Left colon (tissue), 2 donors: ENCODE results near the gene PJVK. TPM values are rescaled to one million over a fixed set of nuclear protein-coding genes. Genes with fewer than 3 reads are reported as not detected.
"Not testable (repeated sequence)": the region's sequence is repeated elsewhere in the genome, so short reads cannot be mapped to it uniquely, and the experiment has no call there.

ENCODE experiments used
- ATAC-seq: fragments of 200-7000 bp; cut with Tn5 transposase; one replicate; pipeline ENCODE4 v1.9.1; 2020; ENCODE audit warnings: mild to moderate bottlenecking, moderate library complexity
- DNase-seq, 2 donors: peaks; one replicate each; pipeline ENCODE4 v3.0.0-alpha.2; 2020
- intact Hi-C, 2 donors: fragments of 100-400 bp; cut with DNase I in 1 of 2; cut with micrococcal nuclease in 1 of 2; formaldehyde crosslinking; loops; one replicate each; pipeline versions ENCODE4 v1.11.2 to v1.14.0; 2022; cut with DNase I, micrococcal nuclease
- total RNA-seq, 2 donors: library from RNA; stranded (reverse); fragmentation: NEBNext Ultra II Directional; extraction: Animal tissue kit (Norgen Biotek cat#: 25700); gene quantifications; one replicate each; pipeline ENCODE4 v1.2.1, GENCODE V29; 2021
- donor health status: DM: no; HTN: no; CAD: no.
- donor health status: DM: yes; HTN: yes; CAD: no.

PJVK gene
- total RNA-seq, 2 donors from 2014 or later: 1.1 TPM

DNA sequence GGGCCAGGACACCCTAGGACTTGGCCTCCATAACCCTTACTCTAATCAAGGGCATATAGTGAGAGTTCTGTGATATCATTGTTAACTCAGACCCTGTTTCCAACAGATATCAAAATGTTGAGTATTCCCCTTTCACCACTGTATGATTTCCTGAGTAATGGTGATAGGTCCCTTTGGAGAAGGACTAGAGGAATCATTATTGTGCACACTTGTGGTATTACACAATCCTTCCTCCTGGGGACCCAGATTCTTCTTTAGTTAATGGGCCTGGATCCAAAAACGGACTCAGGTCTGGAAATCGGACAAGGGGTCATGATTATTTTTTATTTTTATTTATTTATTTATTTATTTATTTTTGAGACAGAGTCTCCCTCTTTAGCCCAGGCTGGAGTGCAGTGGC, 23.7 kb upstream of the PJVK start:
- DNase-seq (no peak), ATAC-seq (no peak)
- intact Hi-C loops: no loop called here

DNA sequence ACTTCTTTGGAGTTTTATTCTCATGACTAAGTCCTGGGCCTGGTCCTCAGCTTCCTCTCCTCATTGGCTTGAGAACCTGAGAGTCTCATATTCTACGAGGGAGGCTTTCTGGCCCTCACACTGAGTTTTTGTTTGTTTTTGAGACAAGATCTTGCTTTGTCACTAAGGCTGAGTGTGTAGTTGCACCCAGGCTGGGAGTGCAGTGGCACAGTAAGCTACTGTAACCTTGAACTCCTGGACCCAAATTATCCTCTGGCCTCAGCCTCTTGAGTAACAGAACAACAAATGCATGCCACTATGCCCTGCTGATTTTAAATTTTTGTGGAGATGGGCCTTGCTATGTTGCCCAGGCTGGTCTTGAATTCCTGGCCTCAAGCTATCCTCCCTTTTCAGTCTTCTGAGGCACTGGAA, 22.8 kb upstream of the PJVK start:
- ATAC-seq: no peak
- no peak for DNase-seq
- intact Hi-C loops: no loop called here

DNA sequence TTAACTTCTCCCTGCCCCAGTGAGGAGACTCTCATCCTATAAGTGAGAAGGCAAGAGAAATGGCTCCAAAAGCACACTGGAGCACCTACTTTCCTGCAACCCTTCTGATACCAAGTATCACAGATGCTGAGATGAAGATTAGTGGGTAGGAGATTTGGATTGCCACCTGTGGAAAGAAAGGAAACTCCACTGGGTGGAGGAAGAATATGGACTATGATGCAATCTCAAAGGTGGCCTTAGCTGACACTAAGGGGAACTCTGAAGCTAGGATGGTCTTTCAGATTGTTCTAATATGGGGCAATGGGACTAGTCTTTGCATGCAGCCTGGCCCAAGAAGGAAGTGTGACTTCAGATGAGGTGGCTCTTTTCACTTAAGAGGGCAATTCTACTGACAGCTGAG, 21.8 kb upstream of the PJVK start:
- DNase-seq: no peak
- intact Hi-C loops: no loop called here
- ATAC-seq: no peak

DNA sequence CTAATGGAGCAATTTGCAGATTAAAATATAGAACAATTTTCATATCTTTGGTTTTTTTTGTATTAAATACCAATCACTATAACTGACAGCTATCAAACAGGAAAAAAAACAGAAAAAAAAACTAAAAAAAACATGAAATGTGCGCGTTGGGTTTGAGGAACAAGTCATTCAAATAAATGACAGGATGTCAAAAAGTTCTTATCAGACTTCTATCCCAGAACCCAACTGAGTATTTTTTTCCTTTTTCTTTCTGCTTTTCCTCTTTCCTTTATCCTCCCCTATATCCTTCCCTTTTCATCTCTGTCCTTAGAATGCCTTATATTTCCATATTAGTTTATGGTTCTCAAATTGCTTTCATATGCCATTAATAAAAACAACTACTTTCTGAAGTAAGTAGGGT, 14.5 kb upstream of the PJVK start:
- ATAC-seq (no peak), DNase-seq (no peak)
- intact Hi-C loops: no loop called here

DNA sequence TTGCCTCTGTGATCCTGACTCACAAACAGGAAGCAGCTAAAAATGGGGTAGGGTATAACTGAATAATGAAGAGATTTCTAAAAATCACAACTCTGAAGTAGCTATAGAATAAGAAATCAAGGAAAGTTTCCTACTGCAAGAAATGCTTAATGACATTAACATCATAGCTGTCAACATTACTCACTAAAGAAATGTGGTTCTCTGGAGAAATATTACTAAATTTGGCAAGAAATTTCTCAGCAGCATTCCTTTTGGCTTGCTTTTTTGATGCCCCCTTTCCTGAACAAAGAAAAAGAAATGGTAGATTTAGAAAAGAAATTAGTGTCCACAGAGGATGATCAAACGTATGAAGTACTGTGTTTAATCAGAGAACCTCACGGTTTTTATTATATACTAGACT, 9.8 kb upstream of the PJVK start:
- intact Hi-C loops: no loop called here
- ATAC-seq: no peak
- no peak for DNase-seq

DNA sequence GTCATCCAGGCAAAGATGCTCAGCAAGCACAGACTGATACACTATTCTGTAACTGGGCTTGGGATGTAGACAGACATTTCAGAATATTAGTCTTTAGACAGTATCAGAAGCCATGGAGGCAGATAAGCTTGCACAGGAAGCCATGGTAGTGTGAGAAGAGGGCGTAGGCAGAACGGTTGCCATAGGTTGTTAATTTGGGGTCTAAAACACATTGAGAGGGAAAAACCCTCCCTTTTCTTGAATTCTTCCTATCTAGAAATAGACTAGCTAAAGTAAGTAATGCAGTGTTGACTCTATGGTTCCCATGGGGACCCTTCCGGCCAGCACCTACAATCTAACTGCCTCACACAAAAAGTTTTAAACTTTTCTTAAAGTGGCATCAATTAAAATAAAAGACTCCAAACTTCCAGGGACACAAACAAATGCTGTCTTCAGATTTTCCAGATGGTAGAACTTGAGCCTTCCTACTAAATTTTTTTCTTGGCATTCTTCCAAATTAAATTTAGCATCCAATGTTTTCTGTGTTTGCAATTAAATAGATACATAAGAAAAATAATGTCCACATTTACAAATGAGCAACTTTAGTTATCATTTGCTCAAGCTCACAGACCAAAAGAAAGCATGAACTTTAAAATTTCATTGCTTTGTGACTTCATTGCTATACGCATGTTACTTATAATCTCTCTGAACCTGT, 2.1 kb upstream of the PJVK start:
- intact Hi-C loops: no loop called here
- DNase-seq: no peak
- no peak for ATAC-seq

DNA sequence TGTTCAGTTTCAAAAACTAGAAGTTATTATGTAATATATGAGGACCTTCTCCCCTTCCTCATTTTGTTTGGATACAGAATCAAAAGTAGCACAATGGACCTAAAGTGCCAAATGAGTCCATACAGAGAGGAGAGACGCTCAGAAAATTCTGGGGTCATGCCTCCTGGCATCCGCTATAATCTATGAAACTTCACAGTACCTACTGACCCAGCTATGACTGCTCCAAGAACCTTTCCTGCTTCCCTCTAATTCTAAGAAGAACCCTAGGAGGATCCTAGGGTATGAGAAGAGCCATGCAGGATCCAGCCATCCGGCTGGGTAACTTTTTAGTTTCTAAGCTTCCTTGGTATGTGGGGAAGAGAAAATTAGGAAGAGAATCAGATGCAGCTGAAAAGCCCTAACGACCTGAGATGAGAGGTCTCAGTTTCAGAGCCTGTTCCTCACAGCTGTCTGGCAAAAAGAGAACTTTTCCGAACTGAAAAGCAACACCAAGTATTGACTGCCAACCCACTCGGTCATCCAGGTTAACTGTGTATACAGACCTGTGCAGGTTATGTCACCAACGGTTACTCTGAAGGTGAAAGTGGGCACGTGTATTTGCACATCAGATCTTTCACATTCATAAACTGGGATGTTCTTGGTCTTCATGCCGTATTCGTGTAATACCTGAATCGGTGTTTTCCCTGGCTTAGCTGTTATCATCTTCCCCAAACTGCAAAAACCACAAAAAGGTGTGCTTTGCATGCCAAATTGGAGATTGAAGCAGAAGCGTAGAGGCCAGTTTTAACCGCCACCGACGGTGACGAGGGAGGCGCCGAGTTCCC, 1.3 kb upstream of the PJVK start:
- intact Hi-C loops: no loop called here
- DNase-seq (peak in 1 of 2 donors; percentile 16), ATAC-seq (peak; percentile 9)

GRCh38 chr2:178450524-178450773, 729 bp upstream of the PJVK start:
- DNase-seq: peak in 1 of 2 donors; percentile 86
- no peak for ATAC-seq
- intact Hi-C loops: no loop called here

- ATAC-seq (no peak), DNase-seq (no peak)
- intact Hi-C loops: no loop called here
These were observed 1.2 kb downstream of the PJVK start for GRCh38 chr2:178452334-178452733.

DNA sequence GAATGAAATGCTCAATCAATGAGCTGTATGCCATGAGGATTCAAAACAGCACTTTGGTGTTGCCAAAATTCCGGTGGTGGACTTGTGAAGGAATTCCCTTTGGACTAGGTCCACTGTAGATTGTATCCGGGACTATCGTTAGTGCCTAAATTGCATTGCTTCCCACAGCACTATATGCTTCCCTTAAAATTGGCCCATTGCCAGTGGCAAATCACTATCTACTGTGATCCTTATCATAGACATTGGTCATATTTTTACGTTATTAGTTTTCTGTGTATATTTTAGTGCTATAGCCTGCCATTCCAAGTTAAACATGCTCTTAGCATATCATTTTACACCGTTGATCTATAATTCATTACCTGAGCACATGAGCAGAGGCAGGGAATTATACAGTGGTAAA, 1.7 kb downstream of the PJVK start:
- no peak for DNase-seq
- ATAC-seq: no peak
- intact Hi-C loops: no loop called here

DNA sequence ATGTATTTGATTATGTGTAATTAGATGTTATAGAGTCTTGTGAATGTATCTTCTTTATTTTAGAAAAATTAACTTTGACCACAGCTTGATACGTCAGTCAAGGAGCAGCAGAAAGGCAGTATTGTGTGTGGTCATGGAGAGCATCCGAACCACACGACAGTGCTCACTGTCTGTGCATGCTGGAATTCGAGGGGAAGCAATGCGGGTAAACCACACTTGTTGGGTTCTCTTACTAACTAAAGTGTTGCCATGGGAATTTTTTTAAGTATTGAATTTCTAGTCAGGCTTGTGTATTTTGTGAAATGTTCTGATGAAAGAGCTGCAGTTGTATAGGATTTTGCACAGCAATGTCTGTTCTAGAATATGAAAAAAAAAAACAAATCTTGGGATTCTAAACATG, 4.8 kb downstream of the PJVK start:
- ATAC-seq (no peak), DNase-seq (no peak)
- intact Hi-C loops: no loop called here

DNA sequence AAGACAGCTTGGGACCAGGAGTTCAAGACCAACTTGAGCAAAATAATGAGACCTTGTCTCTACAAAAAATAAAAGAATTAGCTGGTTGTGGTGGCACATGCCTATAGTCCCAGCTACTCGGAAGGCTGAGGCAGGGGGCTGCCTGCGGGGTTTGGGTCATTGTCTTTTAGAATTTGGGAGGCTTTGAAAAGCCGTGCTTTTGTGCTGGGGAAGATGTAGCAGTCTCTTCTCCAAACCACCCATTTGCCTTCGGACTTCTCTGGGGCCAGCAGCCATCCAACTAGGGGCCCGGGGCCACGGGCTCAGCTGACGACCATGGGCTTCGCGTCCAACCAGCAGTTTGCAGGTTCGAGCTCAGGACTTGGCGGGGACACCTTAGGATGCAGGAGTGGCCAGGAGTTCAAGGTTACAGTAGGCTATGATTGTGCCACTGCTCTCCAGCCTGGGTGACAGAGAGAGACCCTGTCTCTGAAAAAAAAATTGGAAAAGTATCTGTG, 6.3 kb downstream of the PJVK start:
- ATAC-seq (no peak), DNase-seq (no peak)
- intact Hi-C loops: no loop called here

GRCh38 chr2:178469219-178469849, 18.2 kb downstream of the PJVK start:
- ATAC-seq (no peak), DNase-seq (no peak)
- intact Hi-C loops: no loop called here

DNA sequence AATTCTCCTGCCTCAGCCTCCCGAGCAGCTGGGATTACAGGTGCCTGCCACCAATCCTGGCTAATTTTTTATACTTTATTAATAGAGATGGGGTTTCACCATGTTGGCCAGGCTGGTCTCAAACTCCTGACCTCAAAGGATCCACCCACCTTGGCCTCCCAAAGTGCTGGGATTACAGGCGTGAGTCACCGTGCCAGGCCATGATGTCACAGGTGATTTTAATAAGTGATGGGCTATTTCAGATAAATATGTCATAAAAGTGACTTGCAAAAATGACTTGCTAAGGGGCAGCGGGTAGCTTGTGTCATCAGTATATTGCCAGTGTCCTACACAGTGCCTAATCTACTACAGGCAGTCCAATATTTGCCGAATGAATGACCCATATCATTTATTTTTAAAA, 20.1 kb downstream of the PJVK start:
- intact Hi-C loops, ATAC-seq, DNase-seq: not testable (repeated sequence)

DNA sequence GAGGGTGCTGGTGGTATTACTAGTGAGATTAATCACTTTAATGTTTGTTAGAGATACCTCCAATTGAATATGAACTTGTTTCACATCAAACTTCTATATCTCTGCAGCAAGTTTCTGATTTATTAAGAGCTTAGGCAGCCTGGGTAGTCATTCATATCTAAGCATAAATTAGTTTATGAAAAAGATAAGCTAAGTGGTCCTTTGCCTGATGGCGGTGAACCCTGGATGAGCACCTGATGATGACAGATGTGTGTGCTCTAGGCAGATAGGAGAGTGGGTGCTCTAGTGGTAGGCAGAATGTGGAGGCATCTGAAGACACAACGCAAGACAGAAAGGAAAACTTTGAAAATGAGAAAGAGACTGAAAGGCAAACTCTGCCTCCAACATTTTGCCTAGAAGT, 22.2 kb downstream of the PJVK start:
- intact Hi-C loops: no loop called here
- ATAC-seq (no peak), DNase-seq (no peak)

DNA sequence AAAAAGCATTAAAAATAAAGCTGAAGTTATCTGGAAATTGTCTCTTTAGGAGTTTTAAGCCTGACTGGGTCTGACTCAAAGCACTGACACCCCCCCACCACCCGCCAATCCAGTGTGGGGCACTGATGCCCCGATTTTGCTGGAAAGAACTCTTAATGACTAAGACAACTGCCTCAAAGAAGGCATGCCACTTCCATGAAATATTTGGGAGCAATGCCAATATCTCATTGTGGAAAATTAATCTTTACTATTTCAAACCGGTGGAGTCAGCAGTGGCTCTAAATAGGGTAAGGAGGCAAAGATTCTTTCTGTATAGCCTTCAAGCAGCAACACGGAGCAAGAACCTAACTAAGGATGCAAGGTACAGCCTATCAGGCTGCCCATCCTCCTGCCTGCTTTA, 22.8 kb downstream of the PJVK start:
- intact Hi-C loops: no loop called here
- no peak for DNase-seq
- no peak for ATAC-seq

GRCh38 chr2:178474560-178474959, 23.4 kb downstream of the PJVK start:
- ATAC-seq (no peak), DNase-seq (no peak)
- intact Hi-C loops: no loop called here

GRCh38 chr2:178476477-178476876, 25.3 kb downstream of the PJVK start:
- intact Hi-C loops: no loop called here
- no peak for DNase-seq
- no peak for ATAC-seq

- DNase-seq: no peak
- ATAC-seq: no peak
- intact Hi-C loops: no loop called here
These were observed 26.4 kb downstream of the PJVK start for GRCh38 chr2:178477443-178478129.

DNA sequence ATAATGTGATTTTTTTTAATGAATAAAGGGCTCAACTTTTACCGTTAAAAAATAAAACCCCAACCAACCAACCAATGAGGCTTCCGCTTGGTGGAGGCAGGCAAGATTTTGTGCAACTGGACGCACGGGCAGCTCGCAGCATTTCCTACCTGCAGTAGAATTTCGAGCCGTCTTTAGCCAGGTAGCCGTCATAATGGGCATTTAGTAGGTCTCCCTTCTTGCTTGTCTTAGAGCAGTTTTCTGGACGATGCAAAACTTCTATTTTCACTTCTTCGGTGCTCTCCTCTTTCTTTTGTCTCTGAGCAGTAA, 26.9 kb downstream of the PJVK start:
- peak in 1 of 2 donors; percentile 38 for DNase-seq
- intact Hi-C loops: no loop called here
- no peak for ATAC-seq
